Measurements from ENCODE around the gene AOC2. TPM values are rescaled to one million over a fixed set of nuclear protein-coding genes. Genes with fewer than 3 reads are reported as not detected.
A peak's percentile ranks its signal among the peaks of the same experiment; 100 is the strongest.

AOC2 gene
- total and polyA plus RNA-seq, 2 of the 13 experiments (the other 11 are each of a cell fraction or from before 2014, with no cell fraction given) = 1.2 to 3.3 TPM

GRCh38 chr17:42865638-42866094, 21.3 kb downstream of the AOC2 start (continued):
- TF ChIP-seq FOXO1 (CRISPR knock-in tag; IDR thresholded peaks at IDR 0.05) = peak; percentile 78
- peak; percentile 26; the same call in 1 of the 2 replicates for TF ChIP-seq GABPB1 (CRISPR knock-in tag; IDR thresholded peaks at IDR 0.05)
- TF ChIP-seq HNF1A (IDR thresholded peaks at IDR 0.05; ENCODE audit: low read depth) = peak; percentile 80
- peak; percentile 79; the same call in 1 of the 2 replicates for TF ChIP-seq HNF1A (CRISPR knock-in tag; IDR thresholded peaks at IDR 0.05; ENCODE audit: borderline replicate concordance)
- TF ChIP-seq ZNF17 (CRISPR knock-in tag; IDR thresholded peaks at IDR 0.05) = no peak
- 0 out of 2 replicates have a peak, but pooled peaks have one; percentile 28 for TF ChIP-seq ZFP36L1 (CRISPR knock-in tag; IDR thresholded peaks at IDR 0.05)
- no peak for TF ChIP-seq KLF16 (CRISPR knock-in tag; IDR thresholded peaks at IDR 0.05)
- 0 out of 2 replicates have a peak, but pooled peaks have one; percentile 51 for TF ChIP-seq MTERF4 (CRISPR knock-in tag; IDR thresholded peaks at IDR 0.05)
- no peak for TF ChIP-seq KAT7 (CRISPR knock-in tag; IDR thresholded peaks at IDR 0.05; ENCODE audit: borderline replicate concordance)
- peak; percentile 17; the same call in 1 of the 2 replicates for TF ChIP-seq ZNF576 (CRISPR knock-in tag; IDR thresholded peaks at IDR 0.05)
- no peak for TF ChIP-seq HDAC6 (IDR thresholded peaks at IDR 0.05; ENCODE audit: low read depth, low read length)
- no peak for TF ChIP-seq CBX1 (IDR thresholded peaks at IDR 0.05; ENCODE audit: low read depth)
- TF ChIP-seq ELF4 (CRISPR knock-in tag; IDR thresholded peaks at IDR 0.05; ENCODE audit: borderline replicate concordance) = no peak
- TF ChIP-seq ZNF180 (CRISPR knock-in tag; IDR thresholded peaks at IDR 0.05; ENCODE audit: borderline replicate concordance, low read depth) = no peak
- no peak for TF ChIP-seq DR1 (CRISPR knock-in tag; IDR thresholded peaks at IDR 0.05)
- no peak for TF ChIP-seq MIER2 (CRISPR knock-in tag; IDR thresholded peaks at IDR 0.05)
- no peak for TF ChIP-seq ZNF781 (CRISPR knock-in tag; IDR thresholded peaks at IDR 0.05; ENCODE audit: borderline replicate concordance, not compliant biosample characterization)
- no peak for TF ChIP-seq ZNF274 (CRISPR knock-in tag; IDR thresholded peaks at IDR 0.05)
- no peak for TF ChIP-seq RFXANK (CRISPR knock-in tag; IDR thresholded peaks at IDR 0.05)
- TF ChIP-seq DNMT3B (CRISPR knock-in tag; conservative IDR thresholded peaks at IDR 0.05) = no peak
- no peak for TF ChIP-seq RBM22 (optimal IDR thresholded peaks at IDR 0.05; ENCODE audit: low read length)
- TF ChIP-seq PAWR (CRISPR knock-in tag; IDR thresholded peaks at IDR 0.05; ENCODE audit: borderline replicate concordance) = no peak
- peak; percentile 87 for TF ChIP-seq MEF2D (CRISPR knock-in tag; IDR thresholded peaks at IDR 0.05)
- TF ChIP-seq ZNF280D (CRISPR knock-in tag; IDR thresholded peaks at IDR 0.05) = no peak

All from HepG2 (cell line).